Heart left ventricle (tissue), 16 donors: ENCODE results near the gene LRP11. TPM values are rescaled to one million over a fixed set of nuclear protein-coding genes. Genes with fewer than 3 reads are reported as not detected.
"Not testable (repeated sequence)": the region's sequence is repeated elsewhere in the genome, so short reads cannot be mapped to it uniquely, and the experiment has no call there.

Experiments
- ATAC-seq, 4 donors: fragments of 200-7000 bp; cut with Tn5 transposase; one replicate each; pipeline ENCODE4 v1.9.1; 2020 to 2022; ENCODE audit warnings: moderate library complexity in 4 of 4, mild to moderate bottlenecking in 3 of 4, moderate number of reproducible peaks in 1 of 4
- DNase-seq, 5 donors: peaks; one replicate each; pipeline ENCODE4 v3.0.0-alpha.2; 2020
- H3K27ac ChIP-seq, 12 donors: fragments of 200-600 bp; sonication (generic) in 4 of 12; one replicate each; pipeline versions ENCODE4 v1.5.0 to v1.8.0; 2016 to 2022; ENCODE audit warnings: mild to moderate bottlenecking in 2 of 12
- H3K27me3 ChIP-seq, 9 donors: fragments of 200-600 bp; sonication (generic) in 2 of 9; one replicate each; pipeline versions ENCODE4 v1.5.1 to v1.8.0; 2016 to 2022; ENCODE audit warnings: mild to moderate bottlenecking in 3 of 9
- H3K36me3 ChIP-seq, 9 donors: fragments of 200-600 bp; sonication (generic) in 2 of 9; one replicate each; pipeline versions ENCODE4 v1.5.0 to v1.8.0; 2018 to 2022; ENCODE audit warnings: mild to moderate bottlenecking in 2 of 9
- H3K4me1 ChIP-seq, 12 donors: fragments of 200-600 bp; sonication (generic) in 4 of 12; one replicate each; pipeline versions ENCODE4 v1.5.0 to v1.8.0; 2016 to 2022; ENCODE audit warnings: mild to moderate bottlenecking in 3 of 12
- H3K4me3 ChIP-seq, 12 donors: fragments of 200-600 bp; sonication (generic) in 4 of 12; one replicate each; pipeline versions ENCODE4 v1.5.0 to v1.8.0; 2017 to 2022; ENCODE audit warnings: mild to moderate bottlenecking in 9 of 12, moderate library complexity in 4 of 12
- H3K9me3 ChIP-seq, 12 donors: fragments of 200-600 bp; sonication (generic) in 4 of 12; one replicate each; pipeline versions ENCODE4 v1.5.0 to v1.8.0; 2016 to 2022; ENCODE audit warnings: mild to moderate bottlenecking in 1 of 12
- CTCF ChIP-seq, 12 donors: fragments of 200-600 bp; sonication (generic) in 4 of 12; IDR thresholded peaks; one replicate each; pipeline versions ENCODE4 v1.5.0 to v1.8.0; 2018 to 2022; ENCODE audit warnings: antibody characterized with exemption in 12 of 12, mild to moderate bottlenecking in 5 of 12
- POLR2A ChIP-seq, 2 donors: fragments of 450-650 bp; IDR thresholded peaks; one replicate each; pipeline ENCODE4 v1.6.1; 2017; ENCODE audit warnings: antibody characterized with exemption in 2 of 2, mild to moderate bottlenecking in 2 of 2, moderate library complexity in 2 of 2
- WGBS, 4 donors: extraction: QIAGEN DNeasy Blood & Tissue Kit in 2 of 4; methylation state at CpG; one replicate each; pipeline versions ENCODE4 v1.1.5 to v1.1.7; 2013 to 2018; 5-methylcytosine and 5-hydroxymethylcytosine counted together
- intact Hi-C, 10 donors: fragments of 100-400 bp; cut with DNase I; formaldehyde crosslinking; loops; one replicate each; pipeline versions ENCODE4 v1.11.1 to v1.14.2; 2022
- polyA plus RNA-seq, 2 donors: library from polyadenylated mRNA; stranded (reverse); fragments of 200-250 nt; gene quantifications; one replicate each; pipeline ENCODE4 v1.2.3, GENCODE V29; 2013
- total RNA-seq, 9 donors: library from RNA; depleted of rRNA in 2 of 9; stranded (reverse); fragments of >200 nt in 2 of 9; fragmentation: NEBNext Ultra II Directional in 3 of 9; extraction: Animal tissue kit (Norgen Biotek cat#: 25700) in 3 of 9; gene quantifications; one replicate each; pipeline versions ENCODE4 v1.1.0 to v1.2.4, GENCODE V29; 2016 to 2023
- donor health status: ischemic (EF 13 %, LVEDD 7.1; RV severe dilation, severe dysfunction).
- donor health status: healthy with polysubstance abuse.
- donor health status: DM: no; HTN: yes; CAD: no.
- donor health status: DM: no; HTN: no; CAD: no.
- donor health status: ischemic (EF 25% LVEDD 6.9; RV normal size, moderate dysfunction).
- donor health status: ischemic (EF 25% LVEDD 5.7; RV mildly dilated, moderate dysfunction).
- donor health status: healthy.
- donor health status: DM: yes; HTN: yes; CAD: no.
- donor health status: ischemic (EF 35%, LVEDD 5.7; RV mildly dilated, moderate dysfunction).
- donor health status: nonischemic (EF 11% LVEDD 7.7; RV severe dilation, severe dysfunction).
- donor health status: DM: yes; HTN: yes; CAD: no.
- donor health status: PGD.
- donor health status: ischemic (EF 29% LVEDD 5.4; RV normal size, mild dysfunction).
- donor health status: nonischemic (EF 23%, LVEDD 6.1; RV moderate dilation, normal function).

Gene LRP11
- total and polyA plus RNA-seq, 11 donors, result 5.0 to 23.8 (median 12.5) TPM

- H3K27me3 ChIP-seq, result no peaks in the 10 kb centered on the region
- ATAC-seq (no peak), DNase-seq (no peak)
- peaks cover 0 to 15% (median 0%) of the 10 kb centered on the region in 12 donors for H3K9me3 ChIP-seq
- peaks cover 0 to 5% (median 0%) of the 10 kb centered on the region in 12 donors for H3K4me1 ChIP-seq
- no peak overlapping the region for H3K4me3 ChIP-seq
- WGBS, 4 donors, result 93 to 97% (median 95%) methylated on average over 22 to 23 of the region's 23 CpGs
- intact Hi-C loops, result no loop called here
- TF ChIP-seq CTCF (IDR thresholded peaks at IDR 0.05) (no peak), POLR2A (IDR thresholded peaks at IDR 0.05) (no peak)
- H3K36me3 ChIP-seq, result no peaks in the 10 kb centered on the region
- no peak overlapping the region for H3K27ac ChIP-seq
Measured at GRCh38 chr6:149910721-149911151, 46.6 kb upstream of the LRP11 start.

- no peak for DNase-seq
- WGBS, 4 donors, result 84 to 92% (median 86%) methylated on average over 9 of the region's 9 CpGs
- Histone ChIP-seq H3K9me3 (peaks cover 0 to 15% (median 0%) of the 10 kb centered on the region in 12 donors), H3K27me3 (no peaks in the 10 kb centered on the region), H3K4me3 (no peak overlapping the region), H3K4me1 (peaks cover 0 to 13% (median 0%) of the 10 kb centered on the region in 12 donors), H3K27ac (no peak overlapping the region), H3K36me3 (no peaks in the 10 kb centered on the region)
- no peak for ATAC-seq
- intact Hi-C loops, result no loop called here
- no peak for TF ChIP-seq POLR2A (IDR thresholded peaks at IDR 0.05)
- TF ChIP-seq CTCF (IDR thresholded peaks at IDR 0.05), result no peak
Measured at GRCh38 chr6:149909701-149910470, 45.7 kb upstream of the LRP11 start.

GRCh38 chr6:149908480-149908879, 44.3 kb upstream of the LRP11 start:
- H3K27ac ChIP-seq, DNase-seq: not testable (repeated sequence)
- WGBS, 4 donors, result 73 to 85% (median 82%) methylated on average over 4 of the region's 4 CpGs

GRCh38 chr6:149907317-149907716, 43.2 kb upstream of the LRP11 start:
- no peak for ATAC-seq
- no peak for DNase-seq
- WGBS, 4 donors, result 85 to 92% (median 87%) methylated on average over 2 of the region's 2 CpGs

More at GRCh38 chr6:149908480-149908879, 44.3 kb upstream of the LRP11 start:
- H3K9me3 ChIP-seq, result peaks cover 0 to 15% (median 0%) of the 10 kb centered on the region in 12 donors
- H3K36me3 ChIP-seq, H3K27me3 ChIP-seq, ATAC-seq, intact Hi-C loops, H3K4me3 ChIP-seq: not testable (repeated sequence)
- peaks cover 0 to 14% (median 0%) of the 10 kb centered on the region in 12 donors for H3K4me1 ChIP-seq

More at GRCh38 chr6:149907317-149907716, 43.2 kb upstream of the LRP11 start:
- no peak overlapping the region for H3K27ac ChIP-seq
- H3K36me3 ChIP-seq, result no peaks in the 10 kb centered on the region
- TF ChIP-seq CTCF (IDR thresholded peaks at IDR 0.05), result no peak
- TF ChIP-seq POLR2A (IDR thresholded peaks at IDR 0.05), result no peak
- no peaks in the 10 kb centered on the region for H3K27me3 ChIP-seq
- intact Hi-C loops, result no loop called here
- H3K9me3 ChIP-seq, result peaks cover 0 to 15% (median 0%) of the 10 kb centered on the region in 12 donors
- peaks cover 0 to 14% (median 0%) of the 10 kb centered on the region in 12 donors for H3K4me1 ChIP-seq
- H3K4me3 ChIP-seq, result no peak overlapping the region
